Duodenal mucosa (tissue), 2 donors: ENCODE data around the gene SPI1.

Experiments
- H3K27ac ChIP-seq: one replicate; pipeline ENCODE4 v1.7.0; 2013; ENCODE audit warnings: low read depth, low read length
- H3K27me3 ChIP-seq, 2 donors: one replicate each; pipeline ENCODE4 v1.7.0; 2013; ENCODE audit warnings: low read length in 2 of 2, control low read depth in 1 of 2; ENCODE audit not compliant: insufficient read depth in 2 of 2, control insufficient read depth in 1 of 2
- H3K36me3 ChIP-seq, 2 donors: one replicate each; pipeline ENCODE4 v1.7.0; 2013; ENCODE audit warnings: low read length in 2 of 2, control low read depth in 1 of 2; ENCODE audit not compliant: insufficient read depth in 2 of 2, control insufficient read depth in 1 of 2
- H3K4me1 ChIP-seq, 2 donors: one replicate each; pipeline ENCODE4 v1.7.0; 2013; ENCODE audit warnings: low read length in 2 of 2, control low read depth in 1 of 2; ENCODE audit not compliant: insufficient read depth in 2 of 2, control insufficient read depth in 1 of 2
- H3K4me3 ChIP-seq, 2 donors: one replicate each; pipeline ENCODE4 v1.7.0; 2013; ENCODE audit warnings: low read length in 2 of 2, low read depth in 1 of 2
- H3K9ac ChIP-seq, 2 donors: one replicate each; pipeline ENCODE4 v1.7.0; 2013; ENCODE audit warnings: low read length in 2 of 2, low read depth in 1 of 2
- H3K9me3 ChIP-seq, 2 donors: one replicate each; pipeline ENCODE4 v1.7.0; 2013; ENCODE audit warnings: low read length in 2 of 2, control low read depth in 1 of 2; ENCODE audit not compliant: control insufficient read depth in 1 of 2

The SPI1 gene

GRCh38 chr11:47378010-47378835, at the start of gene SPI1:
Gene SPI1 (minus strand): TSS chr11:47378547. CDS start chr11:47378353, 194 bp downstream.
- Histone ChIP-seq H3K4me1 (no peaks in the 10 kb centered on the region), H3K4me3 (peak within 1 kb of the TSS; percentile 63 to 65), H3K27ac (peak within 1 kb of the TSS; percentile 22), H3K27me3 (no peaks in the 10 kb centered on the region), H3K36me3 (no peaks in the 10 kb centered on the region), H3K9ac (peak within 1 kb of the TSS; percentile 44 to 51), H3K9me3 (no peaks in the 10 kb centered on the region)

- Histone ChIP-seq H3K36me3 (peaks cover 15 to 32% of the 10 kb centered on the region in 2 donors), H3K4me1 (peaks cover 7 to 11% of the 10 kb centered on the region in 2 donors), H3K9ac (peak within 1 kb of the TSS; percentile 65 to 75), H3K27me3 (no peaks in the 10 kb centered on the region), H3K9me3 (no peaks in the 10 kb centered on the region), H3K27ac (peak within 1 kb of the TSS; percentile 84), H3K4me3 (peak within 1 kb of the TSS; percentile 84 to 92)
Observed at GRCh38 chr11:47426062-47426956, 48.0 kb upstream of the SPI1 start, which contains the start of gene PSMC3. Gene PSMC3 (minus strand): TSS chr11:47426439. CDS start chr11:47426279, 160 bp downstream.

GRCh38 chr11:47425611-47426010, 47.3 kb upstream of the SPI1 start:
- Histone ChIP-seq H3K4me3 (peak overlapping the region; percentile 84 to 92), H3K36me3 (peaks cover 17 to 39% of the 10 kb centered on the region in 2 donors), H3K9me3 (no peaks in the 10 kb centered on the region), H3K27ac (peak overlapping the region; percentile 84), H3K9ac (peak overlapping the region; percentile 65 to 75), H3K4me1 (peaks cover 7 to 11% of the 10 kb centered on the region in 2 donors), H3K27me3 (no peaks in the 10 kb centered on the region)

- Histone ChIP-seq H3K9ac (no peak overlapping the region), H3K4me3 (no peak overlapping the region), H3K27me3 (no peaks in the 10 kb centered on the region), H3K36me3 (peaks cover 32 to 73% of the 10 kb centered on the region in 2 donors), H3K27ac (no peak overlapping the region), H3K9me3 (no peaks in the 10 kb centered on the region), H3K4me1 (peaks cover 7% of the 10 kb centered on the region in 2 donors)
Observed at GRCh38 chr11:47418454-47419259, 40.3 kb upstream of the SPI1 start.

- H3K27me3 ChIP-seq: no peaks in the 10 kb centered on the region
- H3K9ac ChIP-seq: no peak overlapping the region
- H3K4me1 ChIP-seq: peaks cover 7% of the 10 kb centered on the region in 2 donors
- H3K9me3 ChIP-seq: no peaks in the 10 kb centered on the region
- H3K4me3 ChIP-seq: no peak overlapping the region
- no peak overlapping the region for H3K27ac ChIP-seq
- H3K36me3 ChIP-seq: peaks cover 28 to 69% of the 10 kb centered on the region in 2 donors
Observed at GRCh38 chr11:47417712-47418111, 39.4 kb upstream of the SPI1 start.

GRCh38 chr11:47415949-47416472, 37.7 kb upstream of the SPI1 start:
- Histone ChIP-seq H3K27me3 (no peaks in the 10 kb centered on the region), H3K9me3 (no peaks in the 10 kb centered on the region), H3K4me1 (peaks cover 7% of the 10 kb centered on the region in 2 donors), H3K9ac (peak overlapping the region in 1 of 2 donors; percentile 18), H3K4me3 (no peak overlapping the region), H3K27ac (peak overlapping the region; percentile 30), H3K36me3 (peaks cover 23 to 58% of the 10 kb centered on the region in 2 donors)

- Histone ChIP-seq H3K36me3 (peaks cover 18 to 51% of the 10 kb centered on the region in 2 donors), H3K9me3 (no peaks in the 10 kb centered on the region), H3K4me3 (no peak overlapping the region), H3K27me3 (no peaks in the 10 kb centered on the region), H3K27ac (peak overlapping the region; percentile 30), H3K4me1 (peaks cover 7% of the 10 kb centered on the region in 2 donors), H3K9ac (peak overlapping the region in 1 of 2 donors; percentile 18)
Observed at GRCh38 chr11:47415091-47415854, 36.9 kb upstream of the SPI1 start.

- Histone ChIP-seq H3K4me1 (peaks cover 8 to 9% of the 10 kb centered on the region in 2 donors), H3K36me3 (peaks cover 13 to 45% of the 10 kb centered on the region in 2 donors), H3K27me3 (no peaks in the 10 kb centered on the region), H3K9me3 (no peaks in the 10 kb centered on the region), H3K4me3 (no peak overlapping the region), H3K9ac (no peak overlapping the region), H3K27ac (no peak overlapping the region)
Observed at GRCh38 chr11:47414685-47415070, 36.3 kb upstream of the SPI1 start.
